Islet of Langerhans (tissue), 1 donor: ENCODE results near the gene SDHAF2.
"Not testable (repeated sequence)": the region's sequence is repeated elsewhere in the genome, so short reads cannot be mapped to it uniquely, and the experiment has no call there.

Experiments
- FAIRE-seq: peaks from one replicate; lab custom pipeline; 2011; peaks lifted over from hg19 to GRCh38; lab: Jason Lieb, UNC

Gene SDHAF2

GRCh38 chr11:61425367-61426131, 4.4 kb upstream of the SDHAF2 start:
- FAIRE-seq = no peak

GRCh38 chr11:61429346-61429690, 606 bp upstream of the SDHAF2 start:
- no peak for FAIRE-seq

GRCh38 chr11:61430839-61431238, 915 bp downstream of the SDHAF2 start:
- not testable (repeated sequence) for FAIRE-seq

GRCh38 chr11:61437496-61437895, 7.6 kb downstream of the SDHAF2 start:
- no peak for FAIRE-seq

- FAIRE-seq = no peak
Measured at GRCh38 chr11:61439615-61440014, 9.7 kb downstream of the SDHAF2 start.

- FAIRE-seq = no peak
Measured at GRCh38 chr11:61442616-61443015, 12.7 kb downstream of the SDHAF2 start.

- FAIRE-seq = no peak
Measured at GRCh38 chr11:61445516-61445915, 15.6 kb downstream of the SDHAF2 start.

GRCh38 chr11:61446211-61446651, 16.3 kb downstream of the SDHAF2 start:
- no peak for FAIRE-seq

- no peak for FAIRE-seq
Measured at GRCh38 chr11:61447601-61448551, 18.0 kb downstream of the SDHAF2 start.

GRCh38 chr11:61448552-61448927, 18.6 kb downstream of the SDHAF2 start:
- FAIRE-seq = no peak

GRCh38 chr11:61452825-61453224, 22.9 kb downstream of the SDHAF2 start:
- FAIRE-seq = no peak

GRCh38 chr11:61453695-61454094, 23.8 kb downstream of the SDHAF2 start:
- FAIRE-seq = no peak

- no peak for FAIRE-seq
Measured at GRCh38 chr11:61454520-61454919, 24.6 kb downstream of the SDHAF2 start.

- FAIRE-seq = no peak
Measured at GRCh38 chr11:61460474-61460881, 30.6 kb downstream of the SDHAF2 start.

- no peak for FAIRE-seq
Measured at GRCh38 chr11:61460986-61461385, 31.1 kb downstream of the SDHAF2 start.

- not testable (repeated sequence) for FAIRE-seq
Measured at GRCh38 chr11:61467602-61468001, 37.7 kb downstream of the SDHAF2 start.

- FAIRE-seq = no peak
Measured at GRCh38 chr11:61468002-61468401, 38.1 kb downstream of the SDHAF2 start.

GRCh38 chr11:61472282-61472681, 42.4 kb downstream of the SDHAF2 start:
- FAIRE-seq = no peak

GRCh38 chr11:61472868-61473267, 42.9 kb downstream of the SDHAF2 start:
- no peak for FAIRE-seq

- FAIRE-seq = no peak
Measured at GRCh38 chr11:61473370-61474012, 43.6 kb downstream of the SDHAF2 start.

- no peak for FAIRE-seq
Measured at GRCh38 chr11:61474013-61474643, 44.2 kb downstream of the SDHAF2 start.

GRCh38 chr11:61475433-61475832, 45.5 kb downstream of the SDHAF2 start:
- no peak for FAIRE-seq
